Hematopoietic multipotent progenitor cell treated with erythropoietin and hydrocortisone succinate and interleukin-3 and kit ligand, for 8 days (in vitro differentiated cells): ENCODE results near the gene PPP2R2B.

Source experiments
- DNase-seq: peaks from one replicate; pipeline ENCODE4 v3.0.0-alpha.2; 2015

The PPP2R2B gene

DNA sequence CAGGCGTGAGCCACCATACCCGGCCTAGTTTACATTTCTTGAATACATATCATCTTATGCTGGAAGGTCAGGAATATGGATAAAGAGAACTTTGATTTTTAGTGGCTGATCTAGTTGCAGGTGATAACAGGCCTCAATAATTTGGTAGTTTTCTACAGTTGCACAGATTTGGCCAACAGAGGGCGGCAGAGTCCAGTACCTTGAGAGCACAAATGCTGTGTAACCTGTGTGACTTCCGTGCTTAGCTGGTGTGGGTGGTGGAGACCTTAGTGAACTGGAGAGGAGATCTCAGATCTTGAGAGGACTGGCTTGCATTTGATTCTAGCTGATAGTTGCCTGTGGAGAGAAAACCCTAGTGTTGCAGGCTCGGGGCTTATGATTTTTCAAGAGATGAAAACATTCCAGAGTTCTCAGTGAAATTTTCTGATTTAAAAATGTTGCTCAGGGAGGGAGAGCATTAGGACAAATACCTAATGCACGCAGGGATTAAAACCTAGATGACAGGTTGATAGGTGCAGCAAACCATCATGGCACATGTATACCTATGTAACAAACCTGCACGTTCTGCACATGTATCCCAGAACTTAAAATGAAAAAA, 345.2 kb downstream of the PPP2R2B start:
- peak; percentile 76 for DNase-seq
